ENCODE data around the gene SLC36A1.

DNA sequence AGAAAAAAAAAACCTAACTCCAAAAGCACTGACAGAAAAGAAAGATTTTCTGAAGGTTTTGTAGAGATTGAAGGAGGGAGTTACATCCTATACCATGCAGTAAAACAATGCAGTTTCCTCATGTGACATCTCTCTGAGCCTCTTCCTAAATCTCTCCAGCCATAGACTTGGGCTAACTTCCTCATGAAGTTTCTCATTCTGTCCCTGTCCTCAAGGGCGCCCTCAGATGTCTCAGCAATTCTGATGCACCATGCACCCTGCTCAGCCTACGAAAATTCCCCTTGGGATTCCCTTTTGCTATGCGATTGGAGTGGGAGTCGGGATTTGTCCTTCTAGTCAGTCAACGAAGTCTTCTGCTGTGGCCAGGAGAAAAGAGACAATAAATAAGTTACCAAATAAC is 74.8 kb downstream of the SLC36A1 start:
- no peak for TF ChIP-seq POLR2A (IDR thresholded peaks at IDR 0.05)
- TF ChIP-seq, protein P1, sequence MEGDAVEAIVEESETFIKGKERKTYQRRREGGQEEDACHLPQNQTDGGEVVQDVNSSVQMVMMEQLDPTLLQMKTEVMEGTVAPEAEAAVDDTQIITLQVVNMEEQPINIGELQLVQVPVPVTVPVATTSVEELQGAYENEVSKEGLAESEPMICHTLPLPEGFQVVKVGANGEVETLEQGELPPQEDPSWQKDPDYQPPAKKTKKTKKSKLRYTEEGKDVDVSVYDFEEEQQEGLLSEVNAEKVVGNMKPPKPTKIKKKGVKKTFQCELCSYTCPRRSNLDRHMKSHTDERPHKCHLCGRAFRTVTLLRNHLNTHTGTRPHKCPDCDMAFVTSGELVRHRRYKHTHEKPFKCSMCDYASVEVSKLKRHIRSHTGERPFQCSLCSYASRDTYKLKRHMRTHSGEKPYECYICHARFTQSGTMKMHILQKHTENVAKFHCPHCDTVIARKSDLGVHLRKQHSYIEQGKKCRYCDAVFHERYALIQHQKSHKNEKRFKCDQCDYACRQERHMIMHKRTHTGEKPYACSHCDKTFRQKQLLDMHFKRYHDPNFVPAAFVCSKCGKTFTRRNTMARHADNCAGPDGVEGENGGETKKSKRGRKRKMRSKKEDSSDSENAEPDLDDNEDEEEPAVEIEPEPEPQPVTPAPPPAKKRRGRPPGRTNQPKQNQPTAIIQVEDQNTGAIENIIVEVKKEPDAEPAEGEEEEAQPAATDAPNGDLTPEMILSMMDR (IDR thresholded peaks at IDR 0.05), result no peak
